ENCODE data around the gene ADRA2B. TPM values are rescaled to one million over a fixed set of nuclear protein-coding genes. Genes with fewer than 3 reads are reported as not detected.
"Not testable (repeated sequence)": the region's sequence is repeated elsewhere in the genome, so short reads cannot be mapped to it uniquely, and the experiment has no call there.

Gene ADRA2B
- total RNA-seq, result under 1 TPM in 3 of 4 donors, not detected in 1; 0.28 to 0.67 (median 0.53) TPM

DNA sequence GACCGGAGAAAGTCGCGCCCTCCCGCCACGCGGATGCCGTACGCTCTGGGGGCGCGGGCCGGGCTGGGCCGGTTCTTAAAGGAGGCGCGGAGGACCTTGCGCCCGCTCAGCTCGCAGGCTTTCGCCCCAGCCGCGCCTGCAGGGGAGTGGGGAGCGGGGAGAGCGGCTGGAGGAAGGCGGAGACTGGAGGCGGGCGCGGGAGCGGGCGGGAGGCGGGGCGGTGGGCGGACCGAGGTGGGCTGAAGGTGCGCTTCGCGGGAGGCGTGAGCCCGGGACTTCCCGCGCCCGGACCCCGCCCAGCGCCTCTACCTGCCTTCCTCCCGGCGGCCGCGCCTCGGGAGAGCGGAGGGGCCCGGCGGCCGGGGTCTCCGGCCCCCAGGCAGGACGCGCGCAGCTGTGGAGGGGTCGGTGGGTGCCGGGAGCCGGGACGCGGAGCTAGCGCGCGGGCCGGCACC, at the start of gene ADRA2B:
TSS of gene ADRA2B (minus strand) at position 148 of the 455 bp plus-strand sequence. CDS start 422 bp downstream, outside the sequence.
- H3K4me3 ChIP-seq, result peak within 1 kb of the TSS; percentile 55 to 82 (median 77)
- H3K27me3 ChIP-seq, result no peaks in the 10 kb centered on the region
- H3K36me3 ChIP-seq, result no peaks in the 10 kb centered on the region
- no peaks in the 10 kb centered on the region for H3K9me3 ChIP-seq
- TF ChIP-seq, protein P1, sequence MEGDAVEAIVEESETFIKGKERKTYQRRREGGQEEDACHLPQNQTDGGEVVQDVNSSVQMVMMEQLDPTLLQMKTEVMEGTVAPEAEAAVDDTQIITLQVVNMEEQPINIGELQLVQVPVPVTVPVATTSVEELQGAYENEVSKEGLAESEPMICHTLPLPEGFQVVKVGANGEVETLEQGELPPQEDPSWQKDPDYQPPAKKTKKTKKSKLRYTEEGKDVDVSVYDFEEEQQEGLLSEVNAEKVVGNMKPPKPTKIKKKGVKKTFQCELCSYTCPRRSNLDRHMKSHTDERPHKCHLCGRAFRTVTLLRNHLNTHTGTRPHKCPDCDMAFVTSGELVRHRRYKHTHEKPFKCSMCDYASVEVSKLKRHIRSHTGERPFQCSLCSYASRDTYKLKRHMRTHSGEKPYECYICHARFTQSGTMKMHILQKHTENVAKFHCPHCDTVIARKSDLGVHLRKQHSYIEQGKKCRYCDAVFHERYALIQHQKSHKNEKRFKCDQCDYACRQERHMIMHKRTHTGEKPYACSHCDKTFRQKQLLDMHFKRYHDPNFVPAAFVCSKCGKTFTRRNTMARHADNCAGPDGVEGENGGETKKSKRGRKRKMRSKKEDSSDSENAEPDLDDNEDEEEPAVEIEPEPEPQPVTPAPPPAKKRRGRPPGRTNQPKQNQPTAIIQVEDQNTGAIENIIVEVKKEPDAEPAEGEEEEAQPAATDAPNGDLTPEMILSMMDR (IDR thresholded peaks at IDR 0.05), result no peak
- TF ChIP-seq POLR2A (IDR thresholded peaks at IDR 0.05), result no peak
- DNase-seq, result peak; percentile 72 to 90 (median 88)
- peaks cover 0 to 16% (median 8%) of the 10 kb centered on the region in 4 donors for H3K4me1 ChIP-seq
- peak within 1 kb of the TSS in 3 of 4 donors; percentile 33 to 75 (median 48) for H3K27ac ChIP-seq

DNA sequence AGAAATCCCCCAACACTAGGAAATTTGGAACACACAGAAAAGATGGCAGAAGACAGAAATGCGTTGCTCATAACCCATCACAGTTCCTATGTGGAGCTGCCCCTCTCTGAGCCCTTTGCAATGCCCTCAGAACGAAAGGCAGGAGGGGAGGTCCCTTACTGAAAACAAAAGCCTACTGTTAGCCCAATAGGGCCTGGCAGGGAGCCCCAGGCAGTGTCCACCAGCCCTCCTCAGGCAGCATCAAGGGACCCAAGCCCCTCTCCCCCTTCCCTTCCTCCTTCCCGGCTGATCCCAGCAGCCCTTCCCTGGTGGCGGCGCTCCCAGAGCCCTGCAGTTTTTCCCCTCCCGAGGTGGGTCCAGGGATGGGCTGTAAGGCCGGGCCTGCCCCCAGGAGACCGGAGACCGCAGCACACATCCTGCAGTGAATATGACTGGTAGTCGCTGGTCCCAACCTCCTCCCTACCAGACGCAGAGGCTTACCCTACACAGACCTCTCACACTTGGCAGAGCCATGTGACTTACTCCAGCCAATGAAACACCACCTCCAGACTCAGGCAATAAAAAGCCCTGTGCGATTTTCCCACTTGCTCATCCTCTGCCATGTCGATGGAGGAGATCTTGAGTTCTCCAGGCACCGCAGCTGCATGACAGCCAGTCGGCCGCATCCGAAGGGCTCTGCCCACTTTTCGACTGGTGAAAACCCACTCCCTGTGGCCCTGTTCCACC, 48.3 kb upstream of the ADRA2B start:
- Histone ChIP-seq H3K4me3 (peak overlapping the region in 2 of 4 donors; percentile 5 to 25), H3K27me3 (no peaks in the 10 kb centered on the region), H3K9me3 (no peaks in the 10 kb centered on the region), H3K4me1 (peaks cover 0 to 19% (median 13%) of the 10 kb centered on the region in 4 donors), H3K27ac (peak overlapping the region; percentile 73 to 89 (median 78)), H3K36me3 (no peaks in the 10 kb centered on the region)
- DNase-seq, result peak in 2 of 3 donors; percentile 85 to 86
- no peak for TF ChIP-seq POLR2A (IDR thresholded peaks at IDR 0.05)
- TF ChIP-seq, protein P1 (IDR thresholded peaks at IDR 0.05), result peak in 1 of 6 experiments; percentile 7

GRCh38 chr2:96163768-96164429, 47.5 kb upstream of the ADRA2B start:
- peak in 2 of 3 donors; percentile 88 to 93 for DNase-seq
- H3K36me3 ChIP-seq, result no peaks in the 10 kb centered on the region
- no peaks in the 10 kb centered on the region for H3K27me3 ChIP-seq
- H3K9me3 ChIP-seq, result no peaks in the 10 kb centered on the region
- TF ChIP-seq POLR2A (IDR thresholded peaks at IDR 0.05), result no peak
- TF ChIP-seq, protein P1 (IDR thresholded peaks at IDR 0.05), result no peak
- H3K4me1 ChIP-seq, result peaks cover 0 to 22% (median 14%) of the 10 kb centered on the region in 4 donors
- peak overlapping the region; percentile 73 to 89 (median 78) for H3K27ac ChIP-seq
- H3K4me3 ChIP-seq, result peak overlapping the region in 2 of 4 donors; percentile 5 to 25

- DNase-seq, result no peak
- H3K36me3 ChIP-seq, result no peaks in the 10 kb centered on the region
- H3K9me3 ChIP-seq, result no peaks in the 10 kb centered on the region
- TF ChIP-seq, protein P1 (IDR thresholded peaks at IDR 0.05), result no peak
- TF ChIP-seq POLR2A (IDR thresholded peaks at IDR 0.05), result no peak
- peak overlapping the region; percentile 73 to 89 (median 78) for H3K27ac ChIP-seq
- H3K4me1 ChIP-seq, result peaks cover 0 to 27% (median 14%) of the 10 kb centered on the region in 4 donors
- H3K4me3 ChIP-seq, result peak overlapping the region in 1 of 4 donors; percentile 25
- H3K27me3 ChIP-seq, result no peaks in the 10 kb centered on the region
These were observed 47.0 kb upstream of the ADRA2B start for GRCh38 chr2:96163415-96163767.

DNA sequence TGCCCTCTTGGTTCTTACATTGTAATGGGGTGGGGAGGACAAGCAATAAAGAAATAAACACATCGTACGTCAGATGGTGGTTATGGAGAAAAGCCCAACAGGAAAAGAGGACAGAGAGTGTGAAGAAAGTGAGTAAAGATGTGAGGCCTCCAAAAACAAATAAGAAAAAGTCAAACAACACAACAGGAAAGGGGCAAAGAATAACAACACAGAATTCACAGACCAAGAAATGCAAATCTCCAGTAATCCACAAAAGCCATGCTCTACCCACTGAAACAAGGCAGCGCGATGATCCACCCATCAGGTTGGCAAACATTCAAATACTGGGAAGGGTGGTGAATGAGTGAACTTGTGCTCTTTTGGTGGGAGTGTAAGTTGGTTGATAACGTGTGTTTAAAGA, 45.5 kb upstream of the ADRA2B start:
- Histone ChIP-seq H3K9me3 (no peaks in the 10 kb centered on the region), H3K4me3 (no peak overlapping the region), H3K36me3 (no peaks in the 10 kb centered on the region), H3K27ac (peak overlapping the region; percentile 8 to 89 (median 66)), H3K4me1 (peaks cover 0 to 42% (median 17%) of the 10 kb centered on the region in 4 donors), H3K27me3 (no peaks in the 10 kb centered on the region)
- DNase-seq, result no peak
- TF ChIP-seq POLR2A (IDR thresholded peaks at IDR 0.05), result no peak
- TF ChIP-seq, protein P1 (IDR thresholded peaks at IDR 0.05), result no peak

DNA sequence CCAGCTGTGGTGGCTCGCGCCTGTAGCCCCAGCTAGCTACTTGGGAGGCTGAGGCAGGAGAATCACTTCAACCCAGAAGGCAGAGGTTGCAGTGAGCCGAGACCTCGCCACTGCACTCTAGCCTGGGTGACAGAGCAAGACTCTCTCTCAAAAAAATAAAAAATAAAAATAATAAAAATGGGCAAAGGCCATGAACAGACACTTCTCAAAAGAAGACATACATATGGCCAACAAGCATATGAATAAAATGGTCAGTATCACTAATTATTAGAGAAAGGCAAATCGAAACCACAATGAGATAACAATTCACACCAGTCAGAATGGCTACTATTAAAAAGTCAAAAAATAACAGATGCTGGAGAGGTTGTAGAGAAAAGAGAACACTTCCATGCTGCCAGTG, 44.0 kb upstream of the ADRA2B start:
- not testable (repeated sequence) for DNase-seq

More for the DNA sequence above, 44.0 kb upstream of the ADRA2B start:
- Histone ChIP-seq H3K27ac (peak overlapping the region in 1 of 4 donors; percentile 77), H3K4me1 (peaks cover 0 to 45% (median 18%) of the 10 kb centered on the region in 4 donors)
- not testable (repeated sequence) for H3K27me3 ChIP-seq, H3K4me3 ChIP-seq, H3K9me3 ChIP-seq, H3K36me3 ChIP-seq

All from Peyer's patch (tissue), 4 donors.